Right kidney (tissue), 9 donors: ENCODE data around the gene NEUROG3.

Experiments
- DNase-seq: peaks from one replicate; pipeline ENCODE4 v3.0.0-alpha.2; 2016
- long read RNA-seq, 8 donors: transcript quantifications; one replicate each; lab custom pipeline, GENCODE V29; 2026

The NEUROG3 gene
- long read RNA-seq, donor 1 = 0 reads
- long read RNA-seq, donor 2 = 0 reads
- long read RNA-seq, donor 3 = 0 reads
- long read RNA-seq, donor 4 = 0 reads
- long read RNA-seq, donor 5 = 0 reads
- long read RNA-seq, donor 6 = 0 reads
- long read RNA-seq, donor 7 = 0 reads
- long read RNA-seq, donor 8 = 0 reads

GRCh38 chr10:69573056-69573806 is at the start of gene NEUROG3:
Gene NEUROG3, minus strand, starts transcription at chr10:69573422. Its CDS starts 379 bp downstream, at chr10:69573043.
- peak; percentile 38 for DNase-seq

- DNase-seq = no peak
Observed at GRCh38 chr10:69620625-69621024, 47.4 kb upstream of the NEUROG3 start.

GRCh38 chr10:69619626-69620025 is 46.4 kb upstream of the NEUROG3 start:
- DNase-seq = no peak

- DNase-seq = no peak
Observed at GRCh38 chr10:69618746-69619145, 45.5 kb upstream of the NEUROG3 start.

GRCh38 chr10:69616358-69616757 is 43.1 kb upstream of the NEUROG3 start:
- no peak for DNase-seq

GRCh38 chr10:69614130-69614529 is 40.9 kb upstream of the NEUROG3 start:
- no peak for DNase-seq

GRCh38 chr10:69612760-69613159 is 39.5 kb upstream of the NEUROG3 start:
- no peak for DNase-seq

GRCh38 chr10:69609077-69609476 is 35.9 kb upstream of the NEUROG3 start:
- no peak for DNase-seq

- no peak for DNase-seq
Observed at GRCh38 chr10:69600761-69601330, 27.6 kb upstream of the NEUROG3 start.

- no peak for DNase-seq
Observed at GRCh38 chr10:69588358-69588757, 15.1 kb upstream of the NEUROG3 start.

GRCh38 chr10:69584624-69585023 is 11.4 kb upstream of the NEUROG3 start:
- no peak for DNase-seq

GRCh38 chr10:69583106-69583505 is 9.9 kb upstream of the NEUROG3 start:
- DNase-seq = no peak

- no peak for DNase-seq
Observed at GRCh38 chr10:69580435-69580834, 7.2 kb upstream of the NEUROG3 start.

GRCh38 chr10:69579464-69580060 is 6.3 kb upstream of the NEUROG3 start:
- no peak for DNase-seq

GRCh38 chr10:69578508-69578991 is 5.3 kb upstream of the NEUROG3 start:
- no peak for DNase-seq

- DNase-seq = peak; percentile 30
Observed at GRCh38 chr10:69577268-69578232, 4.3 kb upstream of the NEUROG3 start.

GRCh38 chr10:69576334-69577011 is 3.3 kb upstream of the NEUROG3 start:
- peak; percentile 49 for DNase-seq

GRCh38 chr10:69575164-69575722 is 2.0 kb upstream of the NEUROG3 start:
- no peak for DNase-seq

- no peak for DNase-seq
Observed at GRCh38 chr10:69574571-69574978, 1.4 kb upstream of the NEUROG3 start.

- peak; percentile 21 for DNase-seq
Observed at GRCh38 chr10:69572159-69573055, 815 bp downstream of the NEUROG3 start.
